ENCODE results near the gene RABL3.
"Not testable (repeated sequence)": the region's sequence is repeated elsewhere in the genome, so short reads cannot be mapped to it uniquely, and the experiment has no call there.

GRCh38 chr3:120758551-120758950 lies 16.2 kb upstream of the RABL3 start:
- not testable (repeated sequence) for TF ChIP-seq CTCF (CRISPR knock-in tag; IDR thresholded peaks at IDR 0.05); ZNF878 (CRISPR knock-in tag; IDR thresholded peaks at IDR 0.05); POLR2A (IDR thresholded peaks at IDR 0.05; ENCODE audit: insufficient read depth in 1 of 2, low read depth in 2 of 2, low read length in 2 of 2); PATZ1 (CRISPR knock-in tag; IDR thresholded peaks at IDR 0.05); NFRKB (IDR thresholded peaks at IDR 0.05); PAWR (CRISPR knock-in tag; IDR thresholded peaks at IDR 0.05; ENCODE audit: borderline replicate concordance)

All from HepG2 (cell line).